Stimulated activated CD4-positive, alpha-beta T cell treated with anti-CD3 and anti-CD28 coated beads, TNF-alpha, amount 100 ng/mL, for 48 hours (primary cell): ENCODE measurements around the gene INO80.

Source experiments
- DNase-seq, 3 donors: peaks; one replicate each; pipeline ENCODE4 v3.0.0-alpha.2; 2020; ENCODE audit warnings: low read depth in 3 of 3

Gene INO80

DNA sequence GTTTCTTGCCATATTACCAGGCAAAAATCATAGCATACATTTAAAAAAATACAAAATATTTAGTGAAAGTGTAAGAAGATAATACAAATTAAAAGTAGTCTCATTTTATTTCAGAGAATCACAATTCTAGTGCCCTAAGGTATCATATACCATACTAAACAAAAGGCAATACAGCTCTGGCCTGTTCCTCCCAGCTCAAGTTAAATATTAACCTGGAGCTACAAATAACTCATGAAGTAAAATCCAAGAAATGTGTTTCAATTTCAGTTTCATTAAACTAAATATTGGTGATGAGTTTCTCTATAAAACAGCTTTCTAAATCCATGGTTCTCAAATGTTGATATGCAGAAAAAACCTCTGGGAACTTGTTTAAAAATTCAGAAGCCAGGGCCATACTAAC is 67.7 kb downstream of the INO80 start:
- no peak for DNase-seq

DNA sequence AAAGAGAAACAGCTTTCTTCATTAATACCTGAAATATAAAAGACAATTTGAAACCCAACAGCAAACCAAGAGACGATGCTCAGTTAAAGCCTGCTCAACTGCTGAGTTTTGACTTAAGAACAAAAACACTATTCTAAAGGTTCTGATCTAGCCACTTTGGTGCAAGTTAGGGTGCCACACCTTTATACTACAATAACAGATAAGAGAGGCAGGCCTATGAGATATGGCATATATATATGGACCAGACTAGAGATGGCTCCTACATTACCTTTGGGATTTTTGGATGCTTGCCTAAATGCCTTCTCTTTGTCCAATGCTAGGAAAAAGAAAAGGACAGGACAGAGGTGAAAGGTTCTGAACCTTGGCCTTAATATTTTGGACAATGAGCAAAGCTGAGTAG is 68.6 kb downstream of the INO80 start:
- no peak for DNase-seq

DNA sequence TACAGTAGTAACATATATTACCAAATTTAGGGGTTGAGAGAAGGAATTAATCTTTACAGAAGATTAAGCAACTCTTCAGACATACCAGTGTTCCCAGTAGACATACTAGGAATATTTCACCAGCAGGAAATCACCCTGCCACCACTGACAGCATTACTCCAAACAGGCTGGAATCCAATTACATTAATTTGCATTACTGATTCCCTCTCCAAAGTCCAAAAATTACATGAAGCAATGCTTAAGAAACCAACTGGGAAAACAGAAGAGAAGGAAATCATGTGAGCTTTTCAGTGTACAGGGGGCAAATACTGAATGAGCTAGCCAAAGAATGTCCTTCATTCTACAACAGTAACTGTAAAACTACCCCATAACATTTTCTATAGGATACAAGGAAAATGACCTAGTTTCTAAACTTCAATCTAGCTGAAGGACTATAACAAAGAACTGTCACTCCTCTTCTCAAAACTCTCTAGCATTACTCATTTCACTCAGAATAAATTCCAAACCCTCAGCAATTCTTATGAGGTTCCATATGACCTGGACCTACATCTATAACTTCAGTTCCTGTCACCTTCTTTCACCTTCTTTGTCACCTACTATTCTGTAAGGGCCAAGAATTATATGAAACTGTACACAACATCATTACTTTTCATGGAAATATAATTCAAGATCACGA is 72.7 kb downstream of the INO80 start:
- no peak for DNase-seq

DNA sequence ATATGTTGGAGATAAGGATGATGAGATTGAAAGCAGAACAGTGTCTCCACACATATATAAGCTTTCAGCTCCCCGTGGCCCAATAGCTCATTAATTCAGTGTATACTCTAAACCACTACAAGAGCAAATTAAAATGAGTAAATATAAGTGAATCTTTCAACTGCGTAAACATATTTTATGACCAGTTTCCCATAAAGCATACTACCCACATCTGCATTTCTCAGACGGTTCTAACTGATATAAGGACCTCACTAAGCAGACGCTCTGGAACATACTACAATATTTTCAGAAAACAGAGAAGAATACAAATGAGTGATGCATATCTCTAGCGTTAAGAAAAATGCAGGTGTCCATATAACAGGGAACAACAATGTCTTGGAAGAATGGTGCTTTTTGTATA is 73.2 kb downstream of the INO80 start:
- no peak for DNase-seq

DNA sequence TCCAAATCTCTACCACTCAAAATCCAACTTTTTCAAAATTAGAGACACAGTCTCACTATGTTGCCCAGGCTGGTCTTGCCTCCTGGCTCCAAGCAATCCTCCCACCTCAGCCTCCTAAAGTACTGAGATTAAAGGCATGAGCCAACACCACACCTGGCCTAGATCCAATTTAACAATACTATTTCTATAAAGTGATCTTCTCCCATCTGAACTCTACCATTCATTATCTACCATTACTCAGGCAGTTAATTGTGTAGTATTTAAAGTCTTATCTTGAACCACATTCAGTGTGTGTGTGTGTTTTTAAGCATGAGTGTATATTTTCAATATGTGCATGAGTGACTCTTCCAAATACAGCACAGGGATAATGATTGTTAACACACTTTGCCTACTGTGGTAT is 77.0 kb downstream of the INO80 start:
- DNase-seq, result no peak

DNA sequence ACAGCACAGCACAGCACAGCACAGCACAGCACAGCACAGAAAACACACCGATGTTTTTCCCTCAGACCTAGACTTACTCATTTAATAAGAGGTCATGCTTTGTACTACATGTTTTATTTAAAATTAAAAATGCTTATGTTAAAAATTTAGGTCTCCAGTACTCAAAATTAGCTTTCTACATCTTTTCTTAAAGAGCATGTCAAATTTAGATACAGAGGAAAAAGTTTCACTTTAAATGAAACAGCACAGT is 84.1 kb downstream of the INO80 start:
- DNase-seq, result no peak

DNA sequence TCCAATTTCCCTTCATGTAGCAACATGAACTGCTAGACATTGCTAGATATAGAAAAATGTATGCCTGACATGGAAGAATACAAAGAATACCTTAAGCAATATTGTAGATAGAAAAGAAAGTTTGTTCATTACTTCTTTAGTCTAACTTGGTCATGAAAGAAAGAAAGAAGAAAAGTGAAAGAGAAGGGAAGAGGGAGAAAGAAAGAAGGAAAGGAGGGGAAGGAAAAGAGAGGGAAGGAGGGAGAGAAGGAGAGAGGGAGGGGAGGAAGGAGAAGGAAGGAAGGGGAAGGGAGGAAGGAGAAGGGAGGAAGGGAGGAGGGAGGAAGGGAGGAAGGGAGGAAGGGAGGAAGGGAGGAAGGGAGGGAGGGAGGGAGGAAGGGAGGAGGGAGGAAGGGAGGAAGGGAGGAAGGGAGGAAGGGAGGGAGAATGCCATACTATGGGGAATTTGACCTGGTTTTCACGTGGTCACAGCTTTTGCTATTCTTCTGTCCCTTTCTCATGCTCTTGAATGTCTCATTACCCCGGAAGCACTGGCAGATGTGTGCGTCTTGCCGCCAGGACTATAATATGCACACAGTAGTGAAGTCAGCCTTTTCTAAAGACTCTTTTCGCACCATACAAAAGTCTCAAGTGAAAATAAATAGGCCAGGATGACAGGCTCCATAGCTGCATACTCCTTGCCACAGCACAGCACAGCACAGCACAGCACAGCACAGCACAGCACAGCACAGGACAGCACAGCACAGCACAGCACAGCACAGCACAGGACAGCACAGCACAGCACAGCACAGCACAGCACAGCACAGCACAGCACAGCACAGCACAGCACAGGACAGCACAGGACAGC is 84.6 kb downstream of the INO80 start:
- DNase-seq, result no peak

DNA sequence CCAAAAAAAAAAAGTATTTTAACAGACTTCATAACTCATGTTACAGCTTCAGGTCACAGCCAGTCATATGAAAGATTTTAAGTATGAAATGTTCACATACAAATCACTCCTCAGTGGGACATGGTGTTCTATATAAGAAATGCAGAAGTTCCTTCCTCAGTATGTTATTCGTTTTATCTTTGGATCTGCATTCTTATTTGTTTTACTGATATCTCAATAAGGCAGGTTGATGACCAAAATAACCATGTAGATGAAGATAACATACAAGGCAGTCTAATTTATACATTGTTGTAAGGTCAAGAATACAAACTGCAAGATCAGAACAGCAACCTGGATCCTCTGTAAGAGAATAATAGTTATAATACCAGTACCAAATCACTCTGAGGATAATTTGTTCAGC is 87.2 kb downstream of the INO80 start:
- DNase-seq, result no peak

DNA sequence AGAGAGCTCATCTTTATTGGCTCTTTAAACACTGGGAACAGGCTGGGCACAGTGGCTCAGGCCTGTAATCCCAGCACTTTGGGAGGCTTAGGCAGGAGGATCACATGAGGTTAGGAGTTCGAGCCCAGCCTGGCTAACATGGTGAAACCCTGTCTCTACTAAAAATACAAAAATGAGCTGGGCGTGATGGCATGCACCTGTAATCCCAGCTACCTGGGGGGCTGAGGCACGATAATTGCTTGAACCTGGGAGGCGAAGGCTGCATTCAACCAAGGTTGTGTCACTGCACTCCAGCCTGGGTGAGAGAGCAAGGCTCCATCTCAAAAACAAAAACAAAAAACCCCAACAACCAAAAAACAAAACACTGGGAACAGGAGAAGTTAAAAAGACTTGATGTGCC is 90.7 kb downstream of the INO80 start:
- DNase-seq, result no peak

DNA sequence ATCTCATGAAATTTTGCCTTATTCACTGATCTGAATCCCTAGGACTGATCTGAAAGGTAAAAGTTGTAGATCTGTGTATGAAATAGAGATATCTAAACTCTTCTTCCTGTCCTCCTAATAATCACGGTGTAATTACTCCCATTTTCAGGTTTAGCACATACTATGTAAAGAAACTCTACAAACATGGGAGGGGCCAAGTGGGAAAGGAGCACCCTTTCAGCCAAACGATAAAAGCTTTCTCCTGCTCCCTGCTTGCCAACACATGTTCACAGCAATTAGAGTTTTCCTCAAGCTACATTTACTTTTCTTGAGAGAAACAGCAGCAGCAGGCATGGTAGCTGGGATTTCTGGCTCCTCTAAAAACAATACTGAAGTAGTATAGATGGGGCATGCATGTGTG is 91.2 kb downstream of the INO80 start:
- no peak for DNase-seq

DNA sequence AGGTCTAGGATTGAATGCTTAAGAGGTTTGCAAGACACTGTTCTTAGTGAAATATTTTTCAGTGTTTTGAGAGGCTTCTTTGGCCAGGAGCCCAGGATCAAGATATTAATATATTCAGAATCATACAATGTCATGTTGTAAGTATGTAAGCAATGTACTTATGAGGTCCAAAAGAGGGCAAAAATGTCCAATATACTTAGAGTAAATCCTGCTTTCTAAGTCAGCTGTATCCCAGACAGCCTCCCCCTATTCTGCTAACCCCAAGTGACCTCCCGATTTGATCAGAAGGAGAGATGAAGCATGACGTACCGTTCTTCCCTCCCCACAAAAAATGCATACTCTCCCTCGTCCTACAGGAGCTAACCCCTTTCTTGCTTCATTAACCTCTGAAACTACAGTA is 91.9 kb downstream of the INO80 start:
- DNase-seq, result no peak

DNA sequence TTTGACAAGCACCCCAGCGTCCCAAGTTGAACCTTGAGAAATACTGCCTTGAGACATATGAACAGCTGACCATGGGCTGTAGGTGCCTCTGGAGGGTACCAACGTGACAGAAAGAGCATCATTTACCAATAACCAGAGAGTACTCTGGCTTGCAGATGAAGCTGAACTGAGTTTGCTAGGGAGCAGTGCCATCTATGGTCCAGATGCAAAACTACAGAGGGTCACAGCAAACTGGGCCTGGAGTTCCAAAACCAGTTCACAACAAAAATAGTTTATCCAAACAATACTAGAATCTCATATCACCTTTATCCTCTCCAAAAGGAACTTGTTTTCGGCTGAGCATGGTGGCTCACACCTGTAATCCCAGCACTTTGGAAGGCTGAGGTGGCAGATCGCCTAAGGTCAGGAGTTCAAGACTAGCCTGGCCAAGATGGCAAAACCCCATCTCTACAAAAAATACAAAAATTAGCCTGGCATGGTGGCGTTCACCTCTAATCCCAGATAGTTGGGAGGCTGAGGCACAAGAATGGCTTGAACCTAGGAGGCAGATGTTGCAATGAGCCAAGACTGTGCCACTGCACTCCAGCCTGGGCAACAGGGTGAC is 93.5 kb downstream of the INO80 start:
- peak in 2 of 3 donors; percentile 1 to 2 for DNase-seq

DNA sequence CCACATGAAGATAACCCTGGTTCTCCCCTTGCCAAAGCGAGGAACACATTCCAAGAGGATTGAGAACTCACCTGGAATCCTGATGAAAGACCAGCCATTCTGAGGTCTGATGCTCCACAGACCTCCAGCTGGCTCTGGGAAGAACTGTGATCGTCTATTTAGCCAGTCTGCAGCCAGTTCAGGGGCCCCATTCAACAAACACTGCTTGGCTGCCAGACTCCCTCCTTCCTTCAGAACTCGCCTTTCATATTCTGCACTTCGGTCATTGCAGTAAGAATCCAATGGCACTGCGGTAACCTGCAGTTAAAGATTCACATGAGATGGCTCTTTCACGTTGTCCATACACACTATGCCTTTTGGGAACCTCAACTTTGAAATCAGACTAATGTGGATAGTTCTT is 95.3 kb downstream of the INO80 start:
- no peak for DNase-seq

DNA sequence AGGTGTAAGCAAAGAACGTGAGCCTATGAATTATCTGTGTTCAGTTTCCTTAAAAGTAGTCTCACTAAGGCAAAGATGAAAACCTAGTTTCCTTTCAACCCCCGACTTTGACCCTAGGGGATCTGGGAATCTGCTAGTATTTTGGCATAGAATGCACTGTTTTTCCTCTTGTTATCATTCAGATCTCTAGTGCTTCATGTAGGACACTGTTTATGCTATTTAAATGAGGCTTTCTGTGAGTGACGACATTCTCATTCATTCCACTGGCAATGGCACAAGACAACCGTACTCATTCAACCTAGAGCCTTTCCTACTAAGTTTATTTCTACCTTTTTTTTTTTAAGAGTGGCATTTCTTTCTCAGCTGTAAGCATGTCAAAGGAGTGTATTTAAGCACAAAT is 95.8 kb downstream of the INO80 start:
- DNase-seq, result no peak

DNA sequence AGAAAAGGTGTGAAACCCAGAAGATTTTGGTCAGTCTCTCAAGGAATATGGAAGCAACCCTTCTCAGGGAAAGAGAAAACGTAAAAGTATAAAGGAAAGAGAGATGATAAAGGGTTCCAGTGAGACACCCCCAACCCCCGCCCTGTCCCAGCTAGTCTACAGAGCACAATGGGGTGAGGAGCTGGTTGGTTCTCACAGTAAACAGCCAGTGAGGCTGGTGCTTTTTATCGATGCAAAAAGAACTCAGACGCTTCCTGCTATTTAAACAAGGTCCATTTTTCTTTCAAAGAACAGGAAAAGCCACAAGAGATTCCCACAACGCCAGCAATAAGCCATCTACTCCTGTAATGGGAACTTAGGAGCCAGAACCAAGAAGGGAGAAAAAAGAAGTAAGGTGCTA is 96.9 kb downstream of the INO80 start:
- DNase-seq, result no peak

DNA sequence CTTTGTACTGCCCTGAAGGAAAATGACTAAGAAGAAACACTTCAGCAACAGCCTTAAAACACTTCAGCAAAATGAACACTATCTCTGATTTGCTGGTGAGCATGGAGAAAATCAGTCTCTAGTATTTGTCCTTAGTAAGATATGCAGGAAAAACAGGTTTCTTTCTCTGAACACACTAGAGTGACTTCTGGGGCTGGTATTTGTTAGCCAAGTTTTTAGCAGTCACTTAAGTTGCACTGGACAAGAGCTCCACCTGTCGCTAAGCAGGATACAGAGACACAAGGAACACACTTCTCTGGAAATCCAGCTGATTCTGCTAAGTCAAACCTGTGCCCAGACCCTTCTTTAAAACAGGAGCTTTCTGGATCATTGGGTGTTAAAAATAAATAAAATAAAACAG is 97.5 kb downstream of the INO80 start:
- DNase-seq, result no peak

DNA sequence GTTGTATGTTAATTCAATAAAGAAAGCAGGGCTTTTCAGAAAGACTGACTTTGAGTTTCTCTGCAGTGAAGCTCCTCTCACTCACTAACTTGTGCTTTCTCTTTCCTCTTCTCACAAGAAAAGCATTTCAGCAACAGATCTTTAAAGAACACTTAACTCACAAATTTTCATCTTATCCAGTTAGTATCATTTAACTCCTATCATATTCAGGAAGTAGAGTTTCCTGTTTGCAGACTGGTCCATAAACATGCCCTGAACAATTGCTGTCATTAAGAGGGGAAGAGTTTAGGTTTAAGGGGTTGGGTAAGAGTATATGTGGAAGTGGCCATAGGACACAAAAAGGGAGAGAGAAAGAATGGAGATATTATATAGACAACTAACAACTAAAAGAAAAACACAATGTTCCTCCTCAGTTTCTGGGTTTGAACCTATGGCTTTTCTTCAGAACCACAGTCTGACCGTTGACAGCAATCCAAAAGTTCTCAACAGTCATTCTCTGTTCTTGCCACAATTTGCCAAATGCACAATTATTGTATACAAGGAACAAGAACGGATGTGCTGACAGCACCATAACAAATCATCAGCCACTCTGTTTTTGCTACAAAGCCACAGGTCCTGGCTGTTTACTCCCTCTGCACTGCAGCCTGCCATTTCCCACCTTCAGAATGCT is 98.9 kb downstream of the INO80 start:
- no peak for DNase-seq

DNA sequence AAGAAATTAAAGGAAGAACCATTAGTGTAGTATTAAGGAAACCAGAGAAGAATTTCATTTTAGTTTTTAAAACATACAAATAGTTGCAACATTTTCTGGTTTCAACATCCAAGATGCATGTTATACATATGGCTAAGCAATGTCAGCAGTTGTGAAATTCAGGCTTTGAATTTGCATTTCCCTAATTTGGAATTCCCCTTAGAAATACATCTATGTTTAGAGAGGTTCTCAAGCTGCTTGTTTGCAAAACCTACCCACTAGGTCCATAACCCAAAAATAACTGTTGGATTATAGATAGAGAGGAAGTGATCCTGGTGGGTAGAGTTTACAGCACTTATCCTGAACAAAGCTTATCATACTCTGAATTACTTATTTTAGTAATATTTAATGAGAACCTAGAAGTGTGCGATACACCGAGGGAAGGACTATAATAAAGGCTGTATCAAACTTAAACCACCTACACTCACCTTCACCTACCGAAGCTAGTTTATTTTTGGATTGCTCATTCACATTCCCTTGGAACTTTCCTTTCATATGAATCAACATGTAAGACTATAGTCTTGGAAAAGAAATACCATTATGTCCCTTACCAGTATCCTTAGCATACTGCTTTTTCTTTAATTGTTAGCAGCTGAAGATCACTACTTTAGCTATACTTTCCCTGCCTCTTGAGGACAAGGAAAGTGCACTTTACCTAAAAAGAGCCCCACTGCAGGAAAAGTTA is 102.2 kb downstream of the INO80 start:
- DNase-seq, result no peak

DNA sequence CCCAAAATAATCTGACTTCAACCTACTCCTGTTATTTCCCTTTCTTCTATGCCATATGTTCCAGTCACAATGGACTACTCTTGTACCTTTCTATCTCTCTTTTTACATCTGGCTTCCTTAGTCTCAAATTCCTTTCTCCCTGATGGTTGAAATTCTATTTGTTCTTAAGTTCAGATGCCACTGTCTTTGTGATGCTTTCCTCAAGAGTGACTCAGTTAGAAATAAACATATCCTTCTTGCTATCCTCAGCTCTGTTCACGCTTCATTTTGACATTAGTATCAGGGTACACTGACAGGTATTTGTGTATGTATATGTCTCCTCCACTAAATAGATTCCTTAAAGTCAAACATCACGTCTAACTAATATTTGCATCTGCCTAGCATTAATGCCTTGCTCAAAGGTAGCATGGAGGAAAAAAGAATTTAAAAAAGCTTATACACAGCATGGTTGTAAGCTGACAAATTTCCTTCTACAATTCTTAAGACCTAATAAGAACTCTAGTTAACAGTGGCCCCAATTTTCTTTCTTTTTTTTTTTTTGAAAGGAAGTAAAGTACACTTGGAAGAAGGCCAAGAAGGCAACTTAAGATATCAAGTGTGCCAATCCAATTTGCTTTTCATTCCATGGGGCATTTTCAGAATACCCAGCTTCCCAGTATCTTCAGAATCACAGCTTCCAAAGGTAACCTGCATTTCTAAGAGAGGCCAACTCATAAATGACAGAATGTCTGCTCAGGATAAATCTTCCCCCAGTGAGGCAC is 104.8 kb downstream of the INO80 start:
- no peak for DNase-seq

DNA sequence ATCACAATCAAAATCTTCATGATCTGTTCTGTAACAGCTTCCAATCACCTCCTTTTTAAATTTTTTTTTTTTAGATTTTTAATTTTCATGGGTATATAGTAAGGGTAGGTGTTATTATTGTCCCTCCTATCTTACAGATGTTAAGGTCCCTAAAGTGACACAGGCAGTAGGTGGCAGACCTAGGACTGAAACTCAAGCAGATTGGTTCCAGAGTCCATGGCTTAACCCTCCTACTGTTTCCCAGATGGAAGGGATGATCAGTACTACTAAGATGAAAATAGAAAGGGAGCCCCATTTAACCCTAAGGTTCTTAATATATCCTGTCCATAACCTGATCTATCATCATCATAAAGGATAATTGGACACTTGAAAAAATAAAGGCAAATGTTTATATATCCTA is 105.7 kb downstream of the INO80 start:
- DNase-seq, result no peak

DNA sequence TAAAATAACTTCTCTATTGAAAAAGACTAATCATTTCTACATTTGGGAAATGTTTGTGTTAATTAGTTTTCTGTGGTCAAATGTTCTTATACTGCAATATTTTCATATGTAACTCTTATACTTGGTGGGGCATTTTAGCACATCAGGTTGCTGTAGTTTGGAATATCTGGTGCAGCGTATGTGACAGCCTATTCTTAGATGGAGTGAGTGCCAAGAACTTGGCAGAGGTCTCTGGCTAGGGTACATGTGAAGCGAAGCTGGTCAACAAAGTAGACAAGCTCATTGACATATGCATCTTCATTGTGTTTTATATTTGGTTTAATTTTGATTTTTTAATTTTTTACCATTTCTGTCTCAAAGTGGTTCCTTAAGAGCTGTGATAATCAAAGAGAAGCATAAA is 109.6 kb downstream of the INO80 start:
- no peak for DNase-seq
